IMR-90 (cell line): ENCODE measurements around the gene SPDEF. TPM values are rescaled to one million over a fixed set of nuclear protein-coding genes. Genes with fewer than 3 reads are reported as not detected.
A peak's percentile ranks its signal among the peaks of the same experiment; 100 is the strongest.

ENCODE experiments used
- ATAC-seq: fragments of 200-7000 bp; cut with Tn5 transposase; 2 replicates; pipeline ENCODE4 v1.9.1; 2020; ENCODE audit warnings: low read depth, mild to moderate bottlenecking, moderate library complexity
- BruUV-seq: library from RNA; stranded (reverse); fragments of 400-500 nt; replicated peaks from 2 replicates; lab custom pipeline; 2021; lab: Mats Ljungman, UMichigan
- CTCF ChIA-PET: fragments of 300-600 bp; formaldehyde crosslinking; extraction: SDS; loops from one replicate; lab custom pipeline; 2021; ENCODE audit warnings: antibody characterized with exemption; lab: Yijun Ruan, JAX
- POLR2A ChIA-PET: fragments of 300-600 bp; sonication (Branson Sonifier 250); formaldehyde crosslinking; loops from one replicate; lab custom pipeline; 2022; ENCODE audit warnings: antibody characterized with exemption; ENCODE audit not compliant: unreplicated experiment; lab: Charles Lee
- DNase-seq: peaks from one replicate; pipeline ENCODE4 v3.0.0; 2013
- H2AFZ ChIP-seq: replicated peaks from 2 replicates; pipeline ENCODE3; 2013; ENCODE audit warnings: low read length, mild to moderate bottlenecking; ENCODE audit not compliant: poor library complexity
- H2AK5ac ChIP-seq: 2 replicates; pipeline ENCODE4 v1.6.1; 2013; ENCODE audit warnings: low read depth, low read length, inconsistent platforms
- H2AK9ac ChIP-seq: replicated peaks from 2 replicates; pipeline ENCODE3; 2013; ENCODE audit warnings: mild to moderate bottlenecking, low read depth, low read length, moderate library complexity; ENCODE audit not compliant: poor library complexity
- H2BK120ac ChIP-seq: 2 replicates; pipeline ENCODE4 v1.6.1; 2013; ENCODE audit warnings: low read depth, low read length, inconsistent platforms
- H2BK15ac ChIP-seq: 3 replicates; pipeline ENCODE4 v1.6.1; 2013; ENCODE audit warnings: low read depth, low read length, inconsistent platforms
- H2BK20ac ChIP-seq: 2 replicates; pipeline ENCODE4 v1.6.1; 2013; ENCODE audit warnings: low read depth, mild to moderate bottlenecking, inconsistent platforms, low read length, moderate library complexity
- H2BK5ac ChIP-seq: 2 replicates; pipeline ENCODE4 v1.6.1; 2013; ENCODE audit warnings: mild to moderate bottlenecking, low read depth, low read length, inconsistent platforms; ENCODE audit not compliant: poor library complexity, severe bottlenecking
- H3K14ac ChIP-seq: replicated peaks from 2 replicates; pipeline ENCODE4 v1.6.1; 2013; ENCODE audit warnings: low read depth, low read length, inconsistent platforms
- H3K18ac ChIP-seq: 2 replicates; pipeline ENCODE4 v1.6.1; 2013; ENCODE audit warnings: low read depth, low read length, control low read depth
- H3K23ac ChIP-seq: 2 replicates; pipeline ENCODE4 v1.6.1; 2013; ENCODE audit warnings: low read depth, low read length, inconsistent platforms
- H3K27ac ChIP-seq: 2 replicates; pipeline ENCODE4 v1.5.1; 2013; ENCODE audit warnings: mild to moderate bottlenecking, control low read depth, low read length; ENCODE audit not compliant: insufficient read depth
- H3K27me3 ChIP-seq: 2 replicates; pipeline ENCODE4 v1.6.1; 2013; ENCODE audit warnings: low read length; ENCODE audit not compliant: control insufficient read depth, insufficient read depth
- H3K36me3 ChIP-seq: 2 replicates; pipeline ENCODE4 v1.6.1; 2013; ENCODE audit warnings: low read length, mixed read lengths; ENCODE audit not compliant: control insufficient read depth, insufficient read depth
- H3K4ac ChIP-seq: 2 replicates; pipeline ENCODE4 v1.6.1; 2013; ENCODE audit warnings: low read depth, low read length, inconsistent platforms
- H3K4me1 ChIP-seq: 2 replicates; pipeline ENCODE4 v1.6.1; 2013; ENCODE audit warnings: low read length, mixed read lengths; ENCODE audit not compliant: control insufficient read depth, insufficient read depth
- H3K4me2 ChIP-seq: 2 replicates; pipeline ENCODE4 v1.6.1; 2013; ENCODE audit warnings: low read depth, mild to moderate bottlenecking, control low read depth, low read length, moderate library complexity
- H3K4me3 ChIP-seq: 2 replicates; pipeline ENCODE4 v1.5.1; 2013; ENCODE audit warnings: low read depth, mild to moderate bottlenecking, control low read depth, low read length, moderate library complexity; ENCODE audit not compliant: insufficient read depth
- H3K56ac ChIP-seq: 2 replicates; pipeline ENCODE4 v1.6.1; 2013; ENCODE audit warnings: low read length, inconsistent platforms; ENCODE audit not compliant: insufficient read depth; ENCODE audit errors: extremely low read depth
- H3K79me1 ChIP-seq, 2 experiments: 2 replicates each; pipeline ENCODE4 v1.6.1; 2013; ENCODE audit warnings: low read length in 2 of 2, inconsistent platforms in 1 of 2, low read depth in 1 of 2
- H3K9ac ChIP-seq: 2 replicates; pipeline ENCODE4 v1.6.1; 2013; ENCODE audit warnings: low read depth, low read length, control low read depth
- H3K9me1 ChIP-seq: 2 replicates; pipeline ENCODE4 v1.6.1; 2013; ENCODE audit warnings: low read length, inconsistent platforms; ENCODE audit not compliant: insufficient read depth
- H3K9me3 ChIP-seq: 2 replicates; pipeline ENCODE4 v1.6.1; 2013; ENCODE audit warnings: low read length; ENCODE audit not compliant: control insufficient read depth, insufficient read depth
- H4K20me1 ChIP-seq: 2 replicates; pipeline ENCODE4 v1.6.1; 2013; ENCODE audit warnings: low read length, inconsistent platforms; ENCODE audit not compliant: insufficient read depth
- H4K5ac ChIP-seq: 2 replicates; pipeline ENCODE4 v1.6.1; 2013; ENCODE audit warnings: mild to moderate bottlenecking, low read depth, low read length, control low read depth
- H4K8ac ChIP-seq, 2 experiments: 2 replicates each; pipeline ENCODE4 v1.6.1; 2013; ENCODE audit warnings: low read depth in 2 of 2, low read length in 2 of 2, control low read depth in 1 of 2, inconsistent platforms in 1 of 2
- H4K91ac ChIP-seq: 2 replicates; pipeline ENCODE4 v1.6.1; 2013; ENCODE audit warnings: low read depth, low read length, inconsistent platforms; ENCODE audit not compliant: insufficient read depth
- MXI1 ChIP-seq: IDR thresholded peaks from 2 replicates; pipeline ENCODE4 v1.6.1; 2012; ENCODE audit warnings: low read depth, mild to moderate bottlenecking, low read length, moderate library complexity, borderline replicate concordance
- POLR2A ChIP-seq: IDR thresholded peaks from 2 replicates; pipeline ENCODE4 v1.6.1; 2012; ENCODE audit warnings: mild to moderate bottlenecking, low read depth, low read length
- WGBS, 2 experiments: methylation state at CpG; one replicate each; pipeline versions ENCODE4 v1.1.5 to v1.1.7; 2013; ENCODE audit warnings: missing lambda C conversion rate in 2 of 2; ENCODE audit not compliant: insufficient read length in 1 of 2; ENCODE audit errors: extremely low coverage in 2 of 2; 5-methylcytosine and 5-hydroxymethylcytosine counted together
- dilution Hi-C: fragments of 300-500 bp; cut with HindIII; formaldehyde crosslinking; loops from one replicate; pipeline ENCODE4 v1.14.3; 2018; ENCODE audit warnings: low sequenced_read_pairs; ENCODE audit not compliant: unreplicated experiment
- in situ Hi-C: fragments of 300-500 bp; cut with MboI; formaldehyde crosslinking; loops from 3 replicates; pipeline ENCODE4 v1.14.3; 2019; ENCODE audit warnings: low sequenced_read_pairs, inconsistent platforms, mixed read lengths
- intact Hi-C: fragments of 100-400 bp; cut with micrococcal nuclease; formaldehyde crosslinking; loops from 2 replicates; pipeline ENCODE4 v1.10.0; 2022
- polyA plus RNA-seq, 3 experiments: library from polyadenylated mRNA; depleted of rRNA; stranded (reverse); fragments of >200 nt; gene quantifications; 2 replicates each; pipeline ENCODE4 v1.2.3, GENCODE V29; 2012; ENCODE audit warnings: low replicate concordance in 1 of 3
- total RNA-seq: library from RNA; depleted of rRNA; stranded (reverse); fragments of >200 nt; gene quantifications from 2 replicates; pipeline ENCODE4 v1.2.3, GENCODE V29; 2012
- TF ChIP-seq, protein P1 (sequence below): conservative IDR thresholded peaks from 2 replicates; pipeline ENCODE4 v1.5.1; 2012; ENCODE audit warnings: mild to moderate bottlenecking, low read depth, low read length, improper control_type of control experiment

SPDEF gene
- total and polyA plus RNA-seq, 2 of the 4 experiments (the other 2 are of a cell fraction): 0.05 TPM; not detected in 1

DNA sequence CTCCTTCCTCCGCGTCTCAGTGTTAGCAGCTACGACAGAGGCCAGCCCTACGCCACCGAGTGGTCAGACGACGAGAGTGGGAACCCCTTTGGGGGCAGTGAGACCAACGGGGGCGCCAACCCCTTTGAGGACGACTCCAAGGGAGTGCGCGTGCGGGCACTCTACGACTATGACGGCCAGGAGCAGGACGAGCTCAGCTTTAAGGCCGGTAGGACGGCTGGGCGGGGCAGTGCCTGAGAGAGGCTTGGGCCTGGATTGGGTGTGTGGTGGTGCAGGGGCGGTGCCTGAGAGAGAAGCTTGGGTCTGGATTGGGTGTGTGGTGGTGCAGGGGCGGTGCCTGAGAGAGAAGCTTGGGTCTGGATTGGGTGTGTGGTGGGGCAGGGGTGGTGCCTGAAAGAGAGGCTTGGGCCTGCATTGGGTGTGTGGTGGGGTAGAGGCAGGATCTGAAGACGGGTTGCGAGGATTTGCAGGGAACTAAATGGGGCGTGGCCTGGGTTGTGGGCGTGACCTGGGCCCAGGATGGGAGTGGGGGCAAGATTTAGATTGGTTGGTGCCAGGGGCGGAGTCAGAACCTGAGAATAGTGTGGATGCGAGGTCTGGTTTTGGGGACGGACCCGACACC lies 24.4 kb downstream of the SPDEF start:
- no peak overlapping the region for H3K4ac ChIP-seq
- H3K23ac ChIP-seq: no peak overlapping the region; the same call in 1 of the 2 replicates
- 0 out of 2 replicates have a peak overlapping the region, but pooled peaks have one; percentile 2 for H4K5ac ChIP-seq
- H2BK20ac ChIP-seq: no peak overlapping the region
- no peak overlapping the region for H4K91ac ChIP-seq
- CTCF ChIA-PET: no interaction called here
- peaks cover 2% of the 10 kb centered on the region; the same call in 1 of the 2 replicates for H3K4me1 ChIP-seq
- intact Hi-C loops: no loop called here
- 77% methylated on average over 15 of the region's 29 CpGs; no CpG with 5 or more reads in 1 of the 2 experiments for WGBS, 2 experiments
- in situ Hi-C loops: no loop called here
- H2AK5ac ChIP-seq: no peak overlapping the region
- H4K8ac ChIP-seq: peak overlapping the region in 1 of 2 experiments; percentile 40; a peak in 1 of 4 replicates
- no peaks in the 10 kb centered on the region for H3K36me3 ChIP-seq
- H3K9me1 ChIP-seq: peaks cover 3% of the 10 kb centered on the region; the same call in 1 of the 2 replicates
- no peak overlapping the region for H3K14ac ChIP-seq
- H3K4me3 ChIP-seq: peak overlapping the region; percentile 47; the same call in 1 of the 2 replicates
- H3K9me3 ChIP-seq: no peaks in the 10 kb centered on the region
- no peak overlapping the region for H2BK120ac ChIP-seq
- peak; percentile 57 for TF ChIP-seq POLR2A
- TF ChIP-seq, protein P1, sequence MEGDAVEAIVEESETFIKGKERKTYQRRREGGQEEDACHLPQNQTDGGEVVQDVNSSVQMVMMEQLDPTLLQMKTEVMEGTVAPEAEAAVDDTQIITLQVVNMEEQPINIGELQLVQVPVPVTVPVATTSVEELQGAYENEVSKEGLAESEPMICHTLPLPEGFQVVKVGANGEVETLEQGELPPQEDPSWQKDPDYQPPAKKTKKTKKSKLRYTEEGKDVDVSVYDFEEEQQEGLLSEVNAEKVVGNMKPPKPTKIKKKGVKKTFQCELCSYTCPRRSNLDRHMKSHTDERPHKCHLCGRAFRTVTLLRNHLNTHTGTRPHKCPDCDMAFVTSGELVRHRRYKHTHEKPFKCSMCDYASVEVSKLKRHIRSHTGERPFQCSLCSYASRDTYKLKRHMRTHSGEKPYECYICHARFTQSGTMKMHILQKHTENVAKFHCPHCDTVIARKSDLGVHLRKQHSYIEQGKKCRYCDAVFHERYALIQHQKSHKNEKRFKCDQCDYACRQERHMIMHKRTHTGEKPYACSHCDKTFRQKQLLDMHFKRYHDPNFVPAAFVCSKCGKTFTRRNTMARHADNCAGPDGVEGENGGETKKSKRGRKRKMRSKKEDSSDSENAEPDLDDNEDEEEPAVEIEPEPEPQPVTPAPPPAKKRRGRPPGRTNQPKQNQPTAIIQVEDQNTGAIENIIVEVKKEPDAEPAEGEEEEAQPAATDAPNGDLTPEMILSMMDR: no peak
- no peak for TF ChIP-seq MXI1
- no peak overlapping the region for H3K18ac ChIP-seq
- H3K4me2 ChIP-seq: peak overlapping the region; percentile 66; the same call in 1 of the 2 replicates
- ATAC-seq (peak; percentile 28), DNase-seq (peak; percentile 67)
- no peak overlapping the region for H3K27ac ChIP-seq
- dilution Hi-C loops: no loop called here
- H3K56ac ChIP-seq: no peak overlapping the region
- H3K27me3 ChIP-seq: peaks cover 18% of the 10 kb centered on the region; the same call in 1 of the 2 replicates
- no peak overlapping the region for H3K9ac ChIP-seq
- peak overlapping the region; percentile 71 for H2AFZ ChIP-seq
- no TSS peak for BruUV-seq
- no peaks in the 10 kb centered on the region for H3K79me1 ChIP-seq
- POLR2A ChIA-PET: no interaction called here
- no peak overlapping the region for H2BK15ac ChIP-seq
- no peak overlapping the region for H2BK5ac ChIP-seq
- no peak overlapping the region for H2AK9ac ChIP-seq
- H4K20me1 ChIP-seq: no peaks in the 10 kb centered on the region
